Left lobe of liver (tissue), 2 donors: ENCODE results near the gene GPR158. TPM values are rescaled to one million over a fixed set of nuclear protein-coding genes. Genes with fewer than 3 reads are reported as not detected.
"Not testable (repeated sequence)": the region's sequence is repeated elsewhere in the genome, so short reads cannot be mapped to it uniquely, and the experiment has no call there.

Experiments
- ATAC-seq: fragments of 200-7000 bp; cut with Tn5 transposase; one replicate; pipeline ENCODE4 v1.9.1; 2020; ENCODE audit warnings: mild to moderate bottlenecking, moderate library complexity
- DNase-seq: peaks from one replicate; pipeline ENCODE4 v3.0.0-alpha.2; 2020; ENCODE audit warnings: low spot score
- total RNA-seq: library from RNA; stranded (reverse); gene quantifications from one replicate; pipeline ENCODE4 v1.2.1, GENCODE V29; 2021
- donor health status: DM: no; HTN: no; CAD: no; lungs with moderate emphysema.
- donor health status: DM: no; HTN: yes; CAD: no.

Gene GPR158
- not detected for total RNA-seq

DNA sequence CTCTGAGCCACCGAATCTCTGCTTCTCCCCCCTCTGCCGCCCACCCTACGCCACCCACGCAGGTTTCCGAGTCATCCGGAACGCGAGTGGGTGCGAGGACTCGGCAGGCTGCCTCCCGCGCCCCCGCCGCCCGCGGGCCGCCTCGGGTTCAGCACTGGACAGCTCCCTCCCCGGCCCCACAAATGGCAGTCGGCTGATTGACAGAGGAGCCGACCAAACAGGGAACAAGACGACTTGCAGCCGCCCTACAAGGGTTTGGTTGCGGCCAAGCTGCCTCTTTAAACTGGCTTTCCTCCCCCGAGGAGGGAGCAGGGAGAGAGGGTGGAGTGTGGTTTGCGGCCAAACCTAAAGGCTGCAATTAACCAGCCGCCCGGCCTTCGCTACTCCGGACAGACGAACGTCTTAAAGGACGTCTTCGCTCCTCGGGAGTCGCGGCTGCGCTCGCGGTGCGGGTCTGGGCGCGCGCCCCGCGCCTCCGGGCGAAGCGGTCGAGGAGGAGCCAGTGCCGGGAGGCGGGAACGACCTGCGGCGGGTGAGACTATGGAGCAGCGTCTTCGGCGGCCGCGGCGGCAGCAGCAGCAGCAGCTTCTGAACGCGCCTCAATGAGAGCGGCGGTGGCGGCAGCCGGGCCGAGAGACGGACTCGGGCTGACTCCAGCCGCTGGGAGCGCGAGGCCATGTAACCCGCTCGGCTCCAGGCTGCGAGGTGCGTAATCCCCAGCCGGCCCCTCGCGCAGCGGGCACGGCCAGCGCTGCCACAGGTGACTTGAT lies at the start of gene GPR158:
GPR158 (plus strand) TSS at position 541 of the 770 bp plus-strand sequence. CDS start 420 bp downstream, outside the sequence.
- peak; percentile 98 for ATAC-seq
- DNase-seq = peak; percentile 79

GRCh38 chr10:25125201-25125611 lies 49.6 kb upstream of the GPR158 start:
- no peak for ATAC-seq
- no peak for DNase-seq

DNA sequence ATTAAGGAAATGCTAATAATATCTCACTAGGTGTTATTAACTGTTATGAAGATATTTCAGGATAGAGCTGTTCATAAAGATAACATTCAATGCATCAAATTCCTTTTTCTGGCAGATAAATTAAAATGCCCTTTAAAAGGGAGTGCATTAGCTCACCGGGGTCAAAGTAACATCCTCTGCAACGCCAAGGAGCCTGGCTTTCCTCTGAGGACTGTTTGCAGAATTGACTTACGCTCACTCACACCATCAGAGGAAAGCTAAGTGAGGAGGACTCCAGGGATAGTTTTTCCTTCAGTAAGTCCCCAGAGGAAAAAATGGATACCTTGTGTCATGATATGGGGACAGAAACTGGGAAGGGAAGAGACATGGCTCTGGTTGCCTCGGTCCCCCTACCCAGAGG lies 45.2 kb upstream of the GPR158 start:
- DNase-seq = no peak

GRCh38 chr10:25130906-25131305 lies 43.9 kb upstream of the GPR158 start:
- no peak for ATAC-seq
- DNase-seq = no peak

More for the DNA sequence above, 45.2 kb upstream of the GPR158 start:
- ATAC-seq = no peak

GRCh38 chr10:25142116-25142864 lies 32.5 kb upstream of the GPR158 start:
- no peak for ATAC-seq
- DNase-seq = no peak

- ATAC-seq (no peak), DNase-seq (no peak)
Measured at GRCh38 chr10:25157650-25158049, 17.2 kb upstream of the GPR158 start.

- ATAC-seq (no peak), DNase-seq (no peak)
Measured at GRCh38 chr10:25159591-25159990, 15.2 kb upstream of the GPR158 start.

- no peak for ATAC-seq
- no peak for DNase-seq
Measured at GRCh38 chr10:25162391-25162790, 12.4 kb upstream of the GPR158 start.

- not testable (repeated sequence) for DNase-seq, ATAC-seq
Measured at GRCh38 chr10:25163464-25163863, 11.3 kb upstream of the GPR158 start.

GRCh38 chr10:25169740-25170139 lies 5.1 kb upstream of the GPR158 start:
- no peak for DNase-seq
- ATAC-seq = no peak

- no peak for DNase-seq
- no peak for ATAC-seq
Measured at GRCh38 chr10:25170627-25171026, 4.2 kb upstream of the GPR158 start.

- no peak for ATAC-seq
- no peak for DNase-seq
Measured at GRCh38 chr10:25175527-25176420, 973 bp downstream of the GPR158 start.

DNA sequence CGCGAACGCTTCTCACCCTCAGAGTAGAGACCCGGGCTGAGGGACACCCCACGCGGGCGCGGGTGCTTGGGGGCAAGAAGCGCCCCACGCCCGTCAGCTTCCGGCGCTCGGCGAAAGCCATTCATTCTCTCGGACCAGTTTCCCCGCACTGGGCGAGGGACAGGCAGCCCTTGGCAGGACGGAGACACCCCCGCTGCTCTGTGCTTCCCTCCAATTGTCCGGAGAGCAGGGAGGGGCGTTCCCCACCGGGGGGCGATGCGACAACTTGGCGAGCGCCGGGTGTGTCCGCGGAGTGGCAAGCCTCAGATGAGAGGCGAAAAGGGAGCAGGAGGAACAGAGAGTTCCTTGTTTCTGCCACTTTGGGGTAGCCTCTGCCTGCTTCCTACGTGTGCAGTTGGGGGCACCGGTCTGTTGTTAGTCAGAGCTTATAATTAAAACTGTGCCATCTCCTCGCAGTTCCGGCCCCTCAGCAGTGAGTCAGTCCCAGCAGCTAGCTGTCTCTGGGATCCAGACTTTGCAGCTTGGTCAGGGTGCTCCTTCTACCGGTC lies 1.7 kb downstream of the GPR158 start:
- no peak for DNase-seq
- ATAC-seq = no peak

DNA sequence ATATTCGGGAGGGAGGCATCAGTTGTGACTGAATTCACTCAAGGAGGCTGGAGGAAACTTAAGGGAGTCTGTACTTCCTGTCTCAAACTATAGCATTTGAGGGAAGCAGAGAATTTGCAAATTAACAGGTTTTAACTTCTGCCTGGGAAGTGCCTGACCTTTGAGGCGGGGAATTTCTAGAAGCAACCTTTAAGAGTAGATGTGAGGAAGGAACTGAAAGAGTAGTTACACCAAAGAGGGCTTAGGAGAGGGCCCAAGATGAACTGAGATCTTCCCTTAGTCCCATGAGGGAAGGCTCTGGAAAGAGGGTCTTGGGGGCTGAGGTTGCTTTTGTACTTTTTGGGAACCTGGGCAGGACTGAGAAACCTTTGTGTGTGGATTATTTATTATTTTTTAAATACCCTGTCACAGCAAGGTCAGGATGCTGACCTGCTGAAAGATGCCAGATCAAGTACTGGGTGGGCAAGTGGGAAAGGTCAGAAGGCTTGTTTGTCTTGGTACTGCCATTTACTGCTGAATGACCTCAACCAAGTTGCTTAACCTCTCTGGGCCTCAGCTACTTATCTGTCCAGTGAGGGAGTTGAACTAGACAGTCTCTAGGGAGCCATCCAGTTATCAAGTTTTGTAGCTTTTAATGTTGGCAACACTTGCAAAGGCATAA lies 2.4 kb downstream of the GPR158 start:
- ATAC-seq (no peak), DNase-seq (no peak)

DNA sequence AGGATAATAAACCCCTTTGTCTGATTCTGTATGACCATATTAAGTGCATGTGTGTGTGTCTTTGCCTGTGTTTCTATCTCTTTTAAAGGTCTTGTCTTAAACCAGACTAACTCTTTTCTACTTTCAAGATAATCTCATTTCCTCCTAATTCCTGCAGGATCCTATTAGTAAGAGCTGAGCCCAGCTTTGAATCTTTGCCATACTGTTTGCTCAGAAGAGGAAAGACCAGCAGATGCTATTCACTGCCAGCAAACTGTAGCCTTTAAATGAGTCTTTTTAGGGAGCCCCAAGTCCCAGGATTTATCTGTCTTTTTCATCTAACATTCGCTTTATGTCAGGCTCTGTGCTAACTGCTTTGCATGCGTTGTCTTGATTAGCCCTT lies 2.9 kb downstream of the GPR158 start:
- no peak for ATAC-seq
- no peak for DNase-seq

DNA sequence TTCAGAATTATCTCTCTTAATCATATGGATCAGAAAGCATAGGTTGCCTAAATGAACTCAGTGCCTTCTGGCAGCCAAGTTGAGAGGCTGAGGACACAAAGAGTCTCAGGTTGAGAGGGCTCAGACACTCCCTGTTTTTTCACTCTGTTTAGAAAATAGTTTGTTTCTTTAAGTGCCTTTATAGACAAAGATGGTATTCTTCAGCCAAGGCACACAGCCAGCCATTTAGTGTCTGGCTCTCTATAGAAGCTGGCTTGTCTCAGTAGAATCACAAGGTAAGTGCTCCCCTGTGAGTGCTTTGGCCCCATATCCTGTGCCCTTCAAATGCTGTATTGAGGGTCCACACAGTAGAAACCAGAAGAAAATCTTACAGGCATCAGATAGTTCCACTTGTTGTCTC lies 3.6 kb downstream of the GPR158 start:
- no peak for DNase-seq
- ATAC-seq = no peak

GRCh38 chr10:25180801-25181200 lies 6.0 kb downstream of the GPR158 start:
- ATAC-seq (no peak), DNase-seq (no peak)

- ATAC-seq (no peak), DNase-seq (no peak)
Measured at GRCh38 chr10:25182636-25183035, 7.8 kb downstream of the GPR158 start.

DNA sequence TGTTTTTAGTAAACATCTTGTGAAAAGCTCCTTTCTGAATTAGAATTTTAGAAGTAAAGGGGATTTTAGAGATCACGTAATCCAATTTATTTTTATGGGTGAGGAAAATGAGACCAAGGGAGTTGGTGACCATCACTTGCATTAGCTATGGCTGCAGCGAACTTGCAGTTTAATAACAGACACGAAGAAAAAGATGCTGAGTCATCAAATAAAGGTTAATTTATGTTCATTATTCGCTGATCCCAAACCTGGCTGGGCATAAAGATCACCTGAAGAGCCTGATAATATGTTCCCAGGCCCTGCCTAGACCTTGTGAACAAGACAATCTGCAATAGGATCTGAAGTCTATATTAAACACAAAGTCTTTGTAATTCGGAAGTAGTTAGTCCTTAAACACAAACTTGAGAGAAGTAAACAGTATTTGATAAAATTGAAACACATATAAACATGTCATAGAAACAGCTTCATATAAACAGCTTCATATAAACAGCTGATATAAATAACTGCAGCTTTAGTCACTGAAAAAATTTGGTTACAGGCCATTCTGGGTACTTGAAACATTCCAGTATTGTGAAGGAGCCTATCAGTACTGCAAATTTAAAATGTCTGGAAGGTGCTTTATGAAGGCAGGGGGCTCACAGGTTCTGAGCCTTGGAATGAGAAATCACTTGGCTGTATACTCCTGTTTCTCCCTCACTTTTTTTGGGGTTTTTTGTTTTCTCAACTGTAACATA lies 16.5 kb downstream of the GPR158 start:
- DNase-seq (no peak), ATAC-seq (no peak)

DNA sequence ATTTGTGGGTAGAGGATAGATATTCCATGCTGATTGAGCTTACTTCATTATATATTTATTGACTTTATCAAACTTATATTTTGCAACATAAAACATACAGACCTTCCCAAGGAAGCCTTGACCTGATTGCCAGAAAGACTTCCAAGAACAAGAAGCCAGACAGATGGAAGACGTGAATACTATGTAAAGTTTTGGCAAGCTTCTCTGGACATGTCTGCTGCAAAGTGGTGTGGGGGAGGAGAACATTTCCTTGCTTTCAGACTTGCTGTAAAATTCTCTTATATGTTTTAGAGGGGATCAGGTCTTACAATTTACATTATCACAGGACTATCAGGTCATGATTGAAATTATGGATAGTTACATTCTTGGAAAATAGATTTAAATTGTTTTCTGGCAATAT lies 23.4 kb downstream of the GPR158 start:
- ATAC-seq = no peak

More for the DNA sequence above, 23.4 kb downstream of the GPR158 start:
- DNase-seq = no peak
